SU-DHL-6 (cell line): ENCODE measurements around the gene FITM1.

Source experiments
- EZH2phosphoT487 ChIP-seq: fragments of 200-600 bp; sonication (generic), shearing (Covaris generic); conservative IDR thresholded peaks from 2 replicates; pipeline ENCODE4 v1.6.1; 2018; ENCODE audit warnings: mild to moderate bottlenecking, antibody characterized with exemption, low read length, moderate library complexity, mixed read lengths
- TF ChIP-seq, protein P1 (sequence below): fragments of 200-600 bp; sonication (generic); IDR thresholded peaks from one replicate; pipeline ENCODE4 v1.5.1; 2017; ENCODE audit warnings: antibody characterized with exemption, mild to moderate bottlenecking, low read length, moderate library complexity; ENCODE audit not compliant: insufficient read depth, poor library complexity, severe bottlenecking

DNA sequence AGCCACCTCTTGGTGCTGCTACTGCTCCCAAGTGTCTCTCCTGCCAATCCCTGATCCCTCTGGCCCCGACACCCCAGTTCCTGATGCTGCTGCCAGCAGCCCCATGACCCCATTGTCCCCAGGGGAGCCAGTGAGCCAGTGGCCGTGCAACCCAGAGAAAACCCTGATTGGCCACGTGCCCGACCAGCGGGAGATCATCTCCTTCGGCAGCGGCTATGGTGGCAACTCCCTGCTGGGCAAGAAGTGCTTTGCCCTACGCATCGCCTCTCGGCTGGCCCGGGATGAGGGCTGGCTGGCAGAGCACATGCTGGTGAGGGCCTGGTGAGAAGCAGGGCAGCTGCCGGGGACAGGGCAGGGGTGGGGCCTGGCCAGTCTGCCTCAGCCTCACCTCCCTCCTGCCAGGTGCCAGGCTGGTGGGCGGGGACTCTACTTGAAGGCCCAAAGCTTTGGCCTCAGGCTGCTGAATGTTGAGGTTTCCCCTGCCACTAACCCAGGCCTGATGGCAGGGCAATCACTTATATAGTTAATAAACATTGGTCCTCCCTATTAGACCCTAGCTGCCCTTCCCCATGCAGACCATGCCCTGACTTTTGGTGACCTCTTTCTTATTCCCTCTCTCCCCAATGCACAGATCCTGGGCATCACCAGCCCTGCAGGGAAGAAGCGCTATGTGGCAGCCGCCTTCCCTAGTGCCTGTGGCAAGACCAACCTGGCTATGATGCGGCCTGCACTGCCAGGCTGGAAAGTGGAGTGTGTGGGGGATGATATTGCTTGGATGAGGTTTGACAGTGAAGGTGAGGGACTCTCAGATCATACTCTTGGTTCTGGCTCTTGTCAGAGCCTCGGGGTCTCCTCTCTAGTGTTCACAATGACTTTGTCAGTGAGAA, 31.3 kb upstream of the FITM1 start:
- TF ChIP-seq, protein P1, sequence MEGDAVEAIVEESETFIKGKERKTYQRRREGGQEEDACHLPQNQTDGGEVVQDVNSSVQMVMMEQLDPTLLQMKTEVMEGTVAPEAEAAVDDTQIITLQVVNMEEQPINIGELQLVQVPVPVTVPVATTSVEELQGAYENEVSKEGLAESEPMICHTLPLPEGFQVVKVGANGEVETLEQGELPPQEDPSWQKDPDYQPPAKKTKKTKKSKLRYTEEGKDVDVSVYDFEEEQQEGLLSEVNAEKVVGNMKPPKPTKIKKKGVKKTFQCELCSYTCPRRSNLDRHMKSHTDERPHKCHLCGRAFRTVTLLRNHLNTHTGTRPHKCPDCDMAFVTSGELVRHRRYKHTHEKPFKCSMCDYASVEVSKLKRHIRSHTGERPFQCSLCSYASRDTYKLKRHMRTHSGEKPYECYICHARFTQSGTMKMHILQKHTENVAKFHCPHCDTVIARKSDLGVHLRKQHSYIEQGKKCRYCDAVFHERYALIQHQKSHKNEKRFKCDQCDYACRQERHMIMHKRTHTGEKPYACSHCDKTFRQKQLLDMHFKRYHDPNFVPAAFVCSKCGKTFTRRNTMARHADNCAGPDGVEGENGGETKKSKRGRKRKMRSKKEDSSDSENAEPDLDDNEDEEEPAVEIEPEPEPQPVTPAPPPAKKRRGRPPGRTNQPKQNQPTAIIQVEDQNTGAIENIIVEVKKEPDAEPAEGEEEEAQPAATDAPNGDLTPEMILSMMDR, result no peak
- TF ChIP-seq EZH2phosphoT487, result no peak
